ENCODE data around the gene FBXL15. TPM values are rescaled to one million over a fixed set of nuclear protein-coding genes. Genes with fewer than 3 reads are reported as not detected.

The FBXL15 gene
- total and polyA plus RNA-seq, 2 of the 13 experiments (the other 11 are each of a cell fraction or from before 2014, with no cell fraction given): 4.3 to 8.3 TPM

DNA sequence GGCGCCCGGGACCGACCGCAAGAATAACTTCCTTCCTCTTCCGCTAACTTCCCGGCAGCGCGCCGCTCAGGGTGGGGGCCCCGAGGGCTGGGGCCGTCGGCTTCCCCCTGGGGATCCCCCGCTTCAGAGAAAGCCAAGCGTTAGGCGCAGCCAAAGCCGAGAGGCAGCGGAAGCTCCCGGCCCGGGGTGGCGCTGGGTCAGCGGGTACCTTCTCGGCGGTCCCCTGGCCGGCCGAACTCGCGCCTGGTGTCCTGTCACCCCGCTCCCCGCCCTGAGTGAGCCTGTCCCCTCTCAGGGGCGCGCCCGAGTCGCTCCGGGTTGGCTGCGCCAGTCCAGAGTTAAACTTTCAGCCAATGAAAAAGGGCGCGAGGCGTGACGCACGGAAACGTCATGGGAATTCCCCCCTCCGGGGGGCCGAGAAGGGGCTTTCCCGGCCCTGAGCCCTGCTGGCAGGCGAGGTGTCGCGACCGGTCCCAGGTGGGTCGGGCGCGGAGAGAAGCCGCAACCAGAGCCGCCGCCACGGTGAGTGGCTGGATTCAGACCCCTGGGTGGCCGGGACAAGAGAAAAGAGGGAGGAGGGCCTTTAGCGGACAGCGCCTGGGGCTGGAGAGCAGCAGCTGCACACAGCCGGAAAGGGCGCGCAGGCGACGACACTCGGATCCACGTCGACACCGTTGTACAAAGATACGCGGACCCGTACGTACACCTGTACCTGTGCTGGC lies 26.4 kb upstream of the FBXL15 start (continued):
- TF ChIP-seq LCORL (IDR thresholded peaks at IDR 0.05): no peak
- no peak for TF ChIP-seq LCORL (CRISPR knock-in tag; IDR thresholded peaks at IDR 0.05)
- no peak for TF ChIP-seq ZFP36 (IDR thresholded peaks at IDR 0.05; ENCODE audit: borderline replicate concordance, low read depth, low read length, partially characterized antibody)
- TF ChIP-seq MZF1 (CRISPR knock-in tag; IDR thresholded peaks at IDR 0.05; ENCODE audit: borderline replicate concordance): no peak
- no peak for TF ChIP-seq GZF1 (CRISPR knock-in tag; IDR thresholded peaks at IDR 0.05)
- peak; percentile 18; the same call in 1 of the 2 replicates for TF ChIP-seq KMT2B (CRISPR knock-in tag; IDR thresholded peaks at IDR 0.05)
- TF ChIP-seq, protein P1, sequence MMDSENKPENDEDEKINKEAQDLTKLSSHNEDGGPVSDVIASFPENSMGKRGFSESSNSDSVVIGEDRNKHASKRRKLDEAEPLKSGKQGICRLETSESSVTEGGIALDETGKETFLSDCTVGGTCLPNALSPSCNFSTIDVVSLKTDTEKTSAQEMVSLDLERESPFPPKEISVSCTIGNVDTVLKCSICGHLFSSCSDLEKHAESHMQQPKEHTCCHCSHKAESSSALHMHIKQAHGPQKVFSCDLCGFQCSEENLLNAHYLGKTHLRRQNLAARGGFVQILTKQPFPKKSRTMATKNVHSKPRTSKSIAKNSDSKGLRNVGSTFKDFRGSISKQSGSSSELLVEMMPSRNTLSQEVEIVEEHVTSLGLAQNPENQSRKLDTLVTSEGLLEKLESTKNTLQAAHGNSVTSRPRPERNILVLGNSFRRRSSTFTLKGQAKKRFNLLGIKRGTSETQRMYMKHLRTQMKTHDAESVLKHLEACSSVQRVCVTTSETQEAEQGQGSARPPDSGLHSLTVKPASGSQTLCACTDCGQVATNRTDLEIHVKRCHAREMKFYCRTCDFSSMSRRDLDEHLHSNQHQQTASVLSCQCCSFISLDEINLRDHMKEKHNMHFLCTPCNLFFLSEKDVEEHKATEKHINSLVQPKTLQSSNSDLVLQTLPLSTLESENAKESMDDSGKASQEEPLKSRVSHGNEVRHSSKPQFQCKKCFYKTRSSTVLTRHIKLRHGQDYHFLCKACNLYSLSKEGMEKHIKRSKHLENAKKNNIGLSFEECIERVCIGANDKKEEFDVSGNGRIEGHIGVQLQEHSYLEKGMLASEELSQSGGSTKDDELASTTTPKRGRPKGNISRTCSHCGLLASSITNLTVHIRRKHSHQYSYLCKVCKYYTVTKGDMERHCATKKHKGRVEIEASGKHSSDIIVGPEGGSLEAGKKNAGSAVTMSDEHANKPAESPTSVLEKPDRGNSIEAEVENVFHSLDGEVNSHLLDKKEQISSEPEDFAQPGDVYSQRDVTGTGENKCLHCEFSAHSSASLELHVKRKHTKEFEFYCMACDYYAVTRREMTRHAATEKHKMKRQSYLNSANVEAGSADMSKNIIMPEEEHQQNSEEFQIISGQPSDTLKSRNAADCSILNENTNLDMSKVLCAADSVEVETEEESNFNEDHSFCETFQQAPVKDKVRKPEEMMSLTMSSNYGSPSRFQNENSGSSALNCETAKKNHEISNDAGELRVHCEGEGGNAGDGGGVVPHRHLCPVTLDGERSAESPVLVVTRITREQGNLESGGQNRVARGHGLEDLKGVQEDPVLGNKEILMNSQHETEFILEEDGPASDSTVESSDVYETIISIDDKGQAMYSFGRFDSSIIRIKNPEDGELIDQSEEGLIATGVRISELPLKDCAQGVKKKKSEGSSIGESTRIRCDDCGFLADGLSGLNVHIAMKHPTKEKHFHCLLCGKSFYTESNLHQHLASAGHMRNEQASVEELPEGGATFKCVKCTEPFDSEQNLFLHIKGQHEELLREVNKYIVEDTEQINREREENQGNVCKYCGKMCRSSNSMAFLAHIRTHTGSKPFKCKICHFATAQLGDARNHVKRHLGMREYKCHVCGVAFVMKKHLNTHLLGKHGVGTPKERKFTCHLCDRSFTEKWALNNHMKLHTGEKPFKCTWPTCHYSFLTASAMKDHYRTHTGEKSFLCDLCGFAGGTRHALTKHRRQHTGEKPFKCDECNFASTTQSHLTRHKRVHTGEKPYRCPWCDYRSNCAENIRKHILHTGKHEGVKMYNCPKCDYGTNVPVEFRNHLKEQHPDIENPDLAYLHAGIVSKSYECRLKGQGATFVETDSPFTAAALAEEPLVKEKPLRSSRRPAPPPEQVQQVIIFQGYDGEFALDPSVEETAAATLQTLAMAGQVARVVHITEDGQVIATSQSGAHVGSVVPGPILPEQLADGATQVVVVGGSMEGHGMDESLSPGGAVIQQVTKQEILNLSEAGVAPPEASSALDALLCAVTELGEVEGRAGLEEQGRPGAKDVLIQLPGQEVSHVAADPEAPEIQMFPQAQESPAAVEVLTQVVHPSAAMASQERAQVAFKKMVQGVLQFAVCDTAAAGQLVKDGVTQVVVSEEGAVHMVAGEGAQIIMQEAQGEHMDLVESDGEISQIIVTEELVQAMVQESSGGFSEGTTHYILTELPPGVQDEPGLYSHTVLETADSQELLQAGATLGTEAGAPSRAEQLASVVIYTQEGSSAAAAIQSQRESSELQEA (CRISPR knock-in tag; IDR thresholded peaks at IDR 0.05; ENCODE audit: not compliant biosample characterization): no peak
- TF ChIP-seq, protein P2, sequence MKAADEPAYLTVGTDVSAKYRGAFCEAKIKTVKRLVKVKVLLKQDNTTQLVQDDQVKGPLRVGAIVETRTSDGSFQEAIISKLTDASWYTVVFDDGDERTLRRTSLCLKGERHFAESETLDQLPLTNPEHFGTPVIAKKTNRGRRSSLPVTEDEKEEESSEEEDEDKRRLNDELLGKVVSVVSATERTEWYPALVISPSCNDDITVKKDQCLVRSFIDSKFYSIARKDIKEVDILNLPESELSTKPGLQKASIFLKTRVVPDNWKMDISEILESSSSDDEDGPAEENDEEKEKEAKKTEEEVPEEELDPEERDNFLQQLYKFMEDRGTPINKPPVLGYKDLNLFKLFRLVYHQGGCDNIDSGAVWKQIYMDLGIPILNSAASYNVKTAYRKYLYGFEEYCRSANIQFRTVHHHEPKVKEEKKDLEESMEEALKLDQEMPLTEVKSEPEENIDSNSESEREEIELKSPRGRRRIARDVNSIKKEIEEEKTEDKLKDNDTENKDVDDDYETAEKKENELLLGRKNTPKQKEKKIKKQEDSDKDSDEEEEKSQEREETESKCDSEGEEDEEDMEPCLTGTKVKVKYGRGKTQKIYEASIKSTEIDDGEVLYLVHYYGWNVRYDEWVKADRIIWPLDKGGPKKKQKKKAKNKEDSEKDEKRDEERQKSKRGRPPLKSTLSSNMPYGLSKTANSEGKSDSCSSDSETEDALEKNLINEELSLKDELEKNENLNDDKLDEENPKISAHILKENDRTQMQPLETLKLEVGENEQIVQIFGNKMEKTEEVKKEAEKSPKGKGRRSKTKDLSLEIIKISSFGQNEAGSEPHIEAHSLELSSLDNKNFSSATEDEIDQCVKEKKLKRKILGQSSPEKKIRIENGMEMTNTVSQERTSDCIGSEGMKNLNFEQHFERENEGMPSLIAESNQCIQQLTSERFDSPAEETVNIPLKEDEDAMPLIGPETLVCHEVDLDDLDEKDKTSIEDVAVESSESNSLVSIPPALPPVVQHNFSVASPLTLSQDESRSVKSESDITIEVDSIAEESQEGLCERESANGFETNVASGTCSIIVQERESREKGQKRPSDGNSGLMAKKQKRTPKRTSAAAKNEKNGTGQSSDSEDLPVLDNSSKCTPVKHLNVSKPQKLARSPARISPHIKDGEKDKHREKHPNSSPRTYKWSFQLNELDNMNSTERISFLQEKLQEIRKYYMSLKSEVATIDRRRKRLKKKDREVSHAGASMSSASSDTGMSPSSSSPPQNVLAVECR (CRISPR knock-in tag; IDR thresholded peaks at IDR 0.05; ENCODE audit: borderline replicate concordance): peak; percentile 88
- no peak for TF ChIP-seq MIER2 (CRISPR knock-in tag; IDR thresholded peaks at IDR 0.05)
- TF ChIP-seq ZNF501 (CRISPR knock-in tag; IDR thresholded peaks at IDR 0.05): peak; percentile 85; the same call in 1 of the 2 replicates
- TF ChIP-seq HOXA9 (CRISPR knock-in tag; IDR thresholded peaks at IDR 0.05; ENCODE audit: borderline replicate concordance): no peak
- TF ChIP-seq CC2D1A (CRISPR knock-in tag; IDR thresholded peaks at IDR 0.05): 0 out of 2 replicates have a peak, but pooled peaks have one; percentile 28
- TF ChIP-seq, protein P3, sequence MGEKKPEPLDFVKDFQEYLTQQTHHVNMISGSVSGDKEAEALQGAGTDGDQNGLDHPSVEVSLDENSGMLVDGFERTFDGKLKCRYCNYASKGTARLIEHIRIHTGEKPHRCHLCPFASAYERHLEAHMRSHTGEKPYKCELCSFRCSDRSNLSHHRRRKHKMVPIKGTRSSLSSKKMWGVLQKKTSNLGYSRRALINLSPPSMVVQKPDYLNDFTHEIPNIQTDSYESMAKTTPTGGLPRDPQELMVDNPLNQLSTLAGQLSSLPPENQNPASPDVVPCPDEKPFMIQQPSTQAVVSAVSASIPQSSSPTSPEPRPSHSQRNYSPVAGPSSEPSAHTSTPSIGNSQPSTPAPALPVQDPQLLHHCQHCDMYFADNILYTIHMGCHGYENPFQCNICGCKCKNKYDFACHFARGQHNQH (CRISPR knock-in tag; IDR thresholded peaks at IDR 0.05): no peak; the same call in 1 of the 2 replicates
- TF ChIP-seq ZNF644 (CRISPR knock-in tag; IDR thresholded peaks at IDR 0.05; ENCODE audit: low read depth): no peak
- no peak for TF ChIP-seq ZNF282 (IDR thresholded peaks at IDR 0.05; ENCODE audit: partially characterized antibody)
- TF ChIP-seq, protein P4, sequence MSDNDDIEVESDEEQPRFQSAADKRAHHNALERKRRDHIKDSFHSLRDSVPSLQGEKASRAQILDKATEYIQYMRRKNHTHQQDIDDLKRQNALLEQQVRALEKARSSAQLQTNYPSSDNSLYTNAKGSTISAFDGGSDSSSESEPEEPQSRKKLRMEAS (IDR thresholded peaks at IDR 0.05): peak; percentile 38

Measured in HepG2 (cell line).